Measurements from ENCODE around the gene ELAVL2.

ELAVL2 gene

DNA sequence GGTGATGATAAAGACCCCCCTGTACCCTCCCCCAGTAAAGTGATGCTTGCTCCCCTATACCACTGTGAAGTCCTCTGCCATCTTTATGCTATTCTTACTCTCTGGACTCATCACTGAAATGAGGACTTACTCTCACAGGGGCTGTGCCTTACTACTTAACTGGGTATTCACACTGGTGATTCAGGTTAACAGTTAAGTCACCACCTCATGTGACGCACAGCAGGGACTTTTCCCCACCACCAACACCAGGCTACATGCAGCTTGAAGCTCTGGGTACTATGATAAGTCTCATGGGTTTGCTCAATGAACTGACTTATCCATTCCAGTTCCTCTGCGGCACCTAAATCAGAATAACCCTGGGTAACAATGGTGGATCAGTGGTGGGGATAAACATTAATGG, 163.7 kb downstream of the ELAVL2 start:
- TF ChIP-seq GATA3 (IDR thresholded peaks at IDR 0.05; ENCODE audit: low read depth, low read length) (no peak), GATA2 (IDR thresholded peaks at IDR 0.05; ENCODE audit: low read depth, low read length) (no peak)

DNA sequence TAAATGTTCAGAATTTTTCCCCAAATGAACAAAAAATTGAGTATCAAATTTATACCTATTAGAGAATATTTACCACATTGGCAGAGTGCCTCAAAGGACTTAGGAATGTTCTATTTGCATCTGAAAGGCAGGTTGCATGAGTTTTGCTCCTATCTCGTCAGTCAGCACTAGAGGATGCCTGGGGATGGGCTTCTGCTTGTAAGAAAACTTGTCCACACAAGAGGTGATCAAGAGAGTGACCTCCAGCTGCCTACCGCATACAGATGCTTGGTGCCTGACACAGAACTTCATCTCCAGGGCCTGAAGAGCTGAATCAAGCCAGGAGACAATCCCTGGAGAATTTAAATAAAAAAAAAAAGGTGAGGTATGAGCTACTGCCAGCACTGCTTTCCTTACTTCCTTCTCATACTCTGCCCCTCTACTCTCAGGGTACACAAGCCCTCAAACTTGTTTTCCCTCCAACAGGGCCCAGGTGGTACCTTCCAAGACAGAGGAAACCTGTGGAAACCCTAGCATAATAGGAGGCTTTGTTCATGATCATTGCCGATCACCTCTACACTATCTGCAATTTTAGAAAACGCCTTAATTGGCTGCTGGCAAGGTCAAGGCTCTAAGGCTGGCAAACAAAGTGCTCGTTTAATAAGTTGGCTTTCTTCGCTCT, 166.6 kb downstream of the ELAVL2 start:
- TF ChIP-seq GATA3 (IDR thresholded peaks at IDR 0.05; ENCODE audit: low read depth, low read length), result no peak
- no peak for TF ChIP-seq GATA2 (IDR thresholded peaks at IDR 0.05; ENCODE audit: low read depth, low read length)

DNA sequence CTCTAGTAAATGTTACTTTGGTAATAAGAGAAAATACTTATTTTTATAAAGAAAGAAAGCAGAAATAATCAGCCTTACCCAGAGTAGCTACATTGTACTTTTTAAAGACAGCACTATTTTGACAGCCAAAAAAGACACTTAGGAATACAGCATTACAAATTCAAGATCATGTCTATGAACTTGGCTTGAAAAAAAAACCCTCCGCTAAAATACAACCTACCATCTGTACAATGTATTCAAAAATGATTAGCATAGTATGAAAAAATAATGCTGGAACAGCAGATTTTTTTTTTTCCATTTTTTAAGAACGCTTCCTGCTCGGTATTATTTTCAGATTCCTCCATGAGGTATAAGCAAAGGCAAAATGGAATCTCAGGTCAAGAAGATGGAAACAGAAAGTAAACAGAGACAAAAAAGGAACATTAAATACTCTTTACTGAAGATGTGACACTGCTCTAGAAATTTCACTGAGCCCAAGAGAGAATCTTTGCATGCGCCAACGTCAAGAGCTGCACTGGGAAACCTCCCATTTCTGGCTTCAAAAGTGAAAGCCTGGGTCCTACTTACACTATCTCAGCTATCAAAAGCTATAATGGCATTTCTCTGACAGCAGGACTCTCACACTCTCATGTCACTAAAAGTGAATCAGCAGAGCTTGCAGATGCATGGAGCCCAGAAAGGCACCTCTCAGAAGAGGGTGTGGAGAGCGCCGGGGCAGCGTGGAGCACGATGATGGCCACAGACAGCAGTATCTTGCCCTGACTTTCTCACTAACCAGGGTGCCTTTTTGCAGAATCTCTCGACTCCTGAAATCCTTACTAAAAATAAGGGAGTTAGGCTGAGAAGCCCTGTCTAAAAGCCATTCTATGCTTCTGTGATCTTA, 167.4 kb downstream of the ELAVL2 start:
- no peak for TF ChIP-seq GATA2 (IDR thresholded peaks at IDR 0.05; ENCODE audit: low read depth, low read length)
- no peak for TF ChIP-seq GATA3 (IDR thresholded peaks at IDR 0.05; ENCODE audit: low read depth, low read length)

DNA sequence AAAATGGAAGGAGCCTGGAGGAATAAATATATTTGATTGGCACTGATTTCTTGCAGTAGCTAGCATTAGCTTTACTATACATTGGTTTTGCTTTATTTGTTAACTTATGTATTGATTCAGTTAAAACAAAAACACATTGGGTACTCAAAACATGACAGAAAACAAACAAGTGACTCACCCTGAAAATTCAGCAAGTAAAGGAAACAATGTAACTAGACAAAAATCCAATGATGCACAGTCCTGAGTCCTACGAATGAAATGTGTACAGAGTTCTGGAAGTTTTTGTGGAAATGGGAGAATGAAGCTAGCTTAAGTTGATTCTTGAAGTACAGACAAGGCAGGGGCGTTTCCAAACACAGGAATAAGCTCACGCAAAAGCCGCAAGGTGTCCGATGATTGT, 175.0 kb downstream of the ELAVL2 start:
- TF ChIP-seq GATA2 (IDR thresholded peaks at IDR 0.05; ENCODE audit: low read depth, low read length) (no peak), GATA3 (IDR thresholded peaks at IDR 0.05; ENCODE audit: low read depth, low read length) (no peak)

DNA sequence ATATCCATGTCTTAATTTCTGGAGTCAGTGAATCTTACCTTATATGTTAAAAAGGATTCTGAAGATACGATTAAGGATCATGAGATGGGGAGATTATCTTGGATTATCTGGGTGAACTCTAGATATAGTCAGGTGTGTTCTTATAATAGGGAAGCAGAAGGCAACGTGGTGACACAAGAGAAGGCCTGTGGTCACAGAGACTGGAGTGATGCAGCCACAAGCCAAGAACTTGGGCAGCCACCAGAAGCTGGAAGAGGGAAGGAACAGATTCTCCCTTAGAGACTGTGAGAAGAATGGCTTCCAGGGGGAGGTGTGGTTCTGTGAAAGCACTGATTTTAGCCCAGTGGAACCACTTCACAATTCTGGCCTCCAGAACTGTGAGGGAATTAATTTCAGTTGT, 177.4 kb downstream of the ELAVL2 start:
- TF ChIP-seq GATA3 (IDR thresholded peaks at IDR 0.05; ENCODE audit: low read depth, low read length), result no peak
- no peak for TF ChIP-seq GATA2 (IDR thresholded peaks at IDR 0.05; ENCODE audit: low read depth, low read length)

DNA sequence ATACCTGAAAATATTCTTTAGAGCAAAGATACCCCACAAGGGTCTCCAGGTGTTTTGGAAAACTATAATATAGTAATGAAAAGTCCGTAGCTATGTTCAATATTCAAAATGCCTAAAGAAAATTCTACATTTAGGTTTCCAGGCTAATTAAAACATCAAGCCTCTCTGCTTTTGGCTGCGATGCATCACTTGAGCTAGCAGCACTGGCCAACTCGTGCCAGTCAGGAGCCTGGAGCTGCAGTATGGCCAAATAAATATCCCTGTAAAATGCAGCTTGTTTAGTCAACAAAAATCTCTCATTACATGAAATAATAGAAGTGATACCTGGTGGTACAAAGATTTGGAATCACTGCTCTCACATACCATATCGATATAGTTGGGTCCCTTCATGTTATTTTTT, 181.1 kb downstream of the ELAVL2 start:
- TF ChIP-seq GATA2 (IDR thresholded peaks at IDR 0.05; ENCODE audit: low read depth, low read length) (no peak), GATA3 (IDR thresholded peaks at IDR 0.05; ENCODE audit: low read depth, low read length) (no peak)

DNA sequence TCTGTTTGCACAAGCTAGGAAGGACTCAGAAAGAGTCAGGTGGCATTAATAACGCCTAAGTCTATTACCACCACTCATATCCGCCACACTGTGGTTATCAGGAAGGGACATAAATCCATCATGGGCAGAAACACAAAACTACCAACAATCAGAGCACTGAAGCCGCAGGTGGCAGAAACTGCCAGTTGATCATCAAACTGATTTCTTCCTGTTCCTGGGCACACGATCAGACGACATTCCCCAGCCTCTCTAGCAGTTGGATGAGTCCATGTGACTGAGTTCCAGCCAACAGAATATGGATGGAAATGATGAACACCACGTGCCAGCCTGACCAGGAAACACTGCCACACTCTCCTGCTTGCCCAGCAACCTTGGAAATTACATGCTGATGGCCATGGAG, 181.7 kb downstream of the ELAVL2 start:
- TF ChIP-seq GATA3 (IDR thresholded peaks at IDR 0.05; ENCODE audit: low read depth, low read length), result no peak
- TF ChIP-seq GATA2 (IDR thresholded peaks at IDR 0.05; ENCODE audit: low read depth, low read length), result no peak

DNA sequence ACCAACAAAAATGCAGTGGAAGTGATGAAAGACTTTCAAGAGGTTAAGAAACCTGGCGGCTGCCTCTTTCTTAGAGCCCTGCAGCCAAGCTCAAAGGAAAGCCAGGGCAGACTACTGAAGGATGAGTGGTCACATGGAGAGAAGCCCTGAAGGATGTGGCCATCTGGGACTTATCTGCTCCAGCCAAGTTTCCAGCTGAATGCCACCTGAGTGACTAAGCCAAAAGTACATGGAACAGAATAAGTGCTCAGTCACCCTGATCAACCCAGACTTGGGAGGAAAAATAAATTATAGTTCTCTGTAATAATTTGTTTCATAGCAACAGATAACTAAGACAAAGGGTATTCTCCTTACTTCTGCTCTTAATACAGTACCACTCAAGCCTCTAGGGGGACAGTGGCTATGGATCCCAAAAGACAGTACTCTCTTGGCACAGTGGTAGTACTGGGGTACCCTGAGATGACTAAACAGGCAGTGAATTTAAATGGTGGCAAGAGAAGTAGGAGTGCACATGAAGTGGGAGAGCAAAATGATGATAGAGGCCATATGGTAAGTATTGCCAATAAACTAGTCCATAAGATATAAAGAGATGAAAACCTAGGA, 182.3 kb downstream of the ELAVL2 start:
- TF ChIP-seq GATA2 (IDR thresholded peaks at IDR 0.05; ENCODE audit: low read depth, low read length) (no peak), GATA3 (IDR thresholded peaks at IDR 0.05; ENCODE audit: low read depth, low read length) (no peak)
